Effector memory CD4-positive, alpha-beta T cell (primary cell): ENCODE results near the gene ELOB.
"Not testable (repeated sequence)": the region's sequence is repeated elsewhere in the genome, so short reads cannot be mapped to it uniquely, and the experiment has no call there.

ENCODE experiments used
- DNase-seq, 3 donors: peaks; one replicate each; pipeline ENCODE4 v3.0.0-alpha.2; 2020
- H3K27ac ChIP-seq: 2 replicates; pipeline ENCODE4 v1.7.0; 2013; ENCODE audit warnings: mild to moderate bottlenecking, low read length, moderate library complexity; ENCODE audit not compliant: insufficient read depth, poor library complexity, severe bottlenecking
- H3K27me3 ChIP-seq: replicated peaks from 2 replicates; pipeline ENCODE4 v1.7.0; 2013; ENCODE audit warnings: mild to moderate bottlenecking, low read length; ENCODE audit not compliant: insufficient read depth, control insufficient read depth, poor library complexity, severe bottlenecking
- H3K36me3 ChIP-seq: 2 replicates; pipeline ENCODE4 v1.7.0; 2013; ENCODE audit warnings: mild to moderate bottlenecking, low read length, moderate library complexity; ENCODE audit not compliant: control insufficient read depth, insufficient read depth
- H3K4me1 ChIP-seq: 2 replicates; pipeline ENCODE4 v1.7.0; 2013; ENCODE audit warnings: low read length, mild to moderate bottlenecking; ENCODE audit not compliant: control insufficient read depth, insufficient read depth, poor library complexity, severe bottlenecking
- H3K4me3 ChIP-seq: 2 replicates; pipeline ENCODE4 v1.7.0; 2013; ENCODE audit warnings: low read length, low read depth, mild to moderate bottlenecking; ENCODE audit not compliant: insufficient read depth, poor library complexity, severe bottlenecking
- H3K9me3 ChIP-seq: 2 replicates; pipeline ENCODE4 v1.7.0; 2013; ENCODE audit warnings: mild to moderate bottlenecking, low read length, moderate library complexity; ENCODE audit not compliant: control insufficient read depth

ELOB gene

DNA sequence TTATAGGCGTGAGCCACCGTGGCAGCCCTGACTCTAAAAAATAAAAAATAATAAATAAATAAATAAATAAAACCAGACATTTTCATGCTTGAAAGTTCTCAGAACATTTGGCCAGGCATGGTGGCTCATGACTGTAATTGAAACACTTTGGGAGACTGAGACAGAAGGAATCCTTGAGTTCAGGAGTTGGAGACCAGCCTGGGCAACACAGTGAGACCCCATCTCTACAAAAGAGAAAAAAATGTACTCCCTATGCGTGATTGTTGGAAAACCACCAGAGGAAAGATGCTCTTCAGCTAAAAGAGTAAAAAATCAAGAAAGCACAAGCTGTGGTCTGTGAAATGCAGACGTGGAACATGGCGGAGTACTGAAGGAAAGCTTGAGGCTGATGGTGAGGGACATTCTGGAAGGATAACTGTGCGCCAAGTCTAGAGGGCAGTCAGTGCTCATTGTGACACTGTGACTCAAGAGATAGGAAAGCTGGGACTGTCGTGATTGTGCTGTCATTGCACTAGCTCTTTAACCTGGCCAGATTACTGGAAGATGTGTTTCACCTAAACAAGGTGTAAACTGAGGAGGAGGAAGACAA, 52.9 kb downstream of the ELOB start:
- peaks cover 3% of the 10 kb centered on the region for H3K27me3 ChIP-seq
- H3K4me3 ChIP-seq: no peak overlapping the region
- peaks cover 3% of the 10 kb centered on the region for H3K4me1 ChIP-seq
- H3K9me3 ChIP-seq: no peaks in the 10 kb centered on the region
- no peak overlapping the region for H3K27ac ChIP-seq
- DNase-seq: no peak
- H3K36me3 ChIP-seq: no peaks in the 10 kb centered on the region

DNA sequence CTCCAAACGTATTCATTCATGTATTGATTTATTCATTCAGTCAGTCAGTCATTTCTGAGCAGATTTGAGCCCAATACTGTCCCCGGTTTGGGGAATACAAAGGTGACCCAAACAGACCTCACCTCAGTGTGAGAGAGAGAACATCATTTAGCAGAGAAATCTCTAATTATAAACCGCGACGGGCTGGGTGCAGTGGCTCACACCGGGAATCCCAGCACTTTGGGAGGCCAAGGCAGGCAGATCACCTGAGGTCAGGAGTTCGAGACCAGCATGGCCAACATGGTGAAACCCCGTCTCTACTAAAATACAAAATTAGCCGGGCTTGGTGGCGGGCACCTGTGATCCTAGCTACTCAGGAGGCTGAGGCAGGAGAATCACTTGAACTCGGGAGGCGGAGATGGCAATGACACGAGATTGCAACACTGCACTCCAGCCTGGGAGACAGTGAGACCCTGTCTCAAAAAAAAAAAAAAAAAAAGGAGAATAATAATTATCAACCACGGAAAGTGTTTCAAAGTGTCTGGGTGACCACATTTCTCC, 55.4 kb downstream of the ELOB start:
- H3K4me1 ChIP-seq, H3K27me3 ChIP-seq, H3K36me3 ChIP-seq, H3K9me3 ChIP-seq, DNase-seq: not testable (repeated sequence)
- Histone ChIP-seq H3K27ac (peak overlapping the region; percentile 62), H3K4me3 (peak overlapping the region; percentile 39)
